ENCODE results near the gene CXorf58. TPM values are rescaled to one million over a fixed set of nuclear protein-coding genes. Genes with fewer than 3 reads are reported as not detected.

Gene CXorf58
- total and polyA plus RNA-seq, 2 experiments from 2014 or later = 0.56 TPM; not detected in 1

DNA sequence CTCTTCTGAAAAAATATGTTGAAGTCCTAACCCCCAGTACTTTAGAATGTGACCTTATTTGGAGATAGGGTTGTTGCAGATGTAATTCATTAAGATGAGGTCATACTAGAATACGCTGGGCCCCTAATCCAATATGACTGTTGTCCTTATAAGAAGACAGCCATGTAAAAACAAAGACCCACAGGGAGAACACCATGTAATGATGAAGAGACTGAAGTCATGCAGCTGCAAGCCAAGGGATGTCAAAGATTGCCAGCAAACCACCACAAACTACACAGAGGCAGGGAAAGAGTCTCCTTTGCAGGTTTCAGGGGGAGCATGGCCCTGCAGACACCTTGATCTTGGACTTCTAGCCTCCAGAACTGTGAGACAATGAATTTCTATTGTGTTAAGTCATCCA is 37.4 kb downstream of the CXorf58 start:
- Histone ChIP-seq H3K79me2 (replicated peaks; ENCODE audit: insufficient read depth) (no peaks in the 10 kb centered on the region), H3K36me3 (ENCODE audit: insufficient read depth) (no peaks in the 10 kb centered on the region), H3F3A (replicated peaks; ENCODE audit: low read depth) (no peaks in the 10 kb centered on the region), H3K4me3 (no peak overlapping the region), H2AFZ (no peak overlapping the region), H3K27me3 (ENCODE audit: insufficient read depth) (no peaks in the 10 kb centered on the region), H3K27ac (ENCODE audit: low read depth) (no peak overlapping the region), H3K4me2 (no peak overlapping the region), H4K20me1 (replicated peaks; ENCODE audit: insufficient read depth) (no peaks in the 10 kb centered on the region), H3K9me2 (ENCODE audit: insufficient read depth) (no peaks in the 10 kb centered on the region), H3K4me1 (ENCODE audit: insufficient read depth) (no peaks in the 10 kb centered on the region)
- DNase-seq (ENCODE audit: low spot score) = no peak
- Mint-ChIP-seq H3K4me3 (no peak overlapping the region), H3K27ac (peak overlapping the region; percentile 56; the same call in 1 of the 2 replicates), H3K36me3 (ENCODE audit: low read depth) (no peaks in the 10 kb centered on the region; the same call in 2 of the 3 replicates), H3K4me1 (peaks cover 15% of the 10 kb centered on the region; the same call in 2 of the 3 replicates), H3K27me3 (ENCODE audit: insufficient read depth, low read depth, poor library complexity) (no peaks in the 10 kb centered on the region), H3K9me3 (no peaks in the 10 kb centered on the region)
- no peak for ATAC-seq
- TF ChIP-seq, protein P1, sequence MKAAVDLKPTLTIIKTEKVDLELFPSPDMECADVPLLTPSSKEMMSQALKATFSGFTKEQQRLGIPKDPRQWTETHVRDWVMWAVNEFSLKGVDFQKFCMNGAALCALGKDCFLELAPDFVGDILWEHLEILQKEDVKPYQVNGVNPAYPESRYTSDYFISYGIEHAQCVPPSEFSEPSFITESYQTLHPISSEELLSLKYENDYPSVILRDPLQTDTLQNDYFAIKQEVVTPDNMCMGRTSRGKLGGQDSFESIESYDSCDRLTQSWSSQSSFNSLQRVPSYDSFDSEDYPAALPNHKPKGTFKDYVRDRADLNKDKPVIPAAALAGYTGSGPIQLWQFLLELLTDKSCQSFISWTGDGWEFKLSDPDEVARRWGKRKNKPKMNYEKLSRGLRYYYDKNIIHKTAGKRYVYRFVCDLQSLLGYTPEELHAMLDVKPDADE (IDR thresholded peaks at IDR 0.05) = no peak
- TF ChIP-seq POLR2AphosphoS5 (IDR thresholded peaks at IDR 0.05; ENCODE audit: low read depth) (no peak), EZH2 (IDR thresholded peaks at IDR 0.05; ENCODE audit: low read depth, unreplicated experiment) (no peak), NANOG (IDR thresholded peaks at IDR 0.05; ENCODE audit: borderline replicate concordance) (no peak), ZNF114 (CRISPR knock-in tag; IDR thresholded peaks at IDR 0.05) (no peak), STAT1 (IDR thresholded peaks at IDR 0.05; ENCODE audit: unreplicated experiment) (no peak), ZNF331 (CRISPR knock-in tag; IDR thresholded peaks at IDR 0.05; ENCODE audit: low read depth) (no peak), JUNB (IDR thresholded peaks at IDR 0.05; ENCODE audit: unreplicated experiment) (no peak), EZH2phosphoT487 (IDR thresholded peaks at IDR 0.05; ENCODE audit: unreplicated experiment) (no peak), CREB1 (CRISPR knock-in tag; IDR thresholded peaks at IDR 0.05; ENCODE audit: low read depth) (no peak)
- TF ChIP-seq, protein P2, sequence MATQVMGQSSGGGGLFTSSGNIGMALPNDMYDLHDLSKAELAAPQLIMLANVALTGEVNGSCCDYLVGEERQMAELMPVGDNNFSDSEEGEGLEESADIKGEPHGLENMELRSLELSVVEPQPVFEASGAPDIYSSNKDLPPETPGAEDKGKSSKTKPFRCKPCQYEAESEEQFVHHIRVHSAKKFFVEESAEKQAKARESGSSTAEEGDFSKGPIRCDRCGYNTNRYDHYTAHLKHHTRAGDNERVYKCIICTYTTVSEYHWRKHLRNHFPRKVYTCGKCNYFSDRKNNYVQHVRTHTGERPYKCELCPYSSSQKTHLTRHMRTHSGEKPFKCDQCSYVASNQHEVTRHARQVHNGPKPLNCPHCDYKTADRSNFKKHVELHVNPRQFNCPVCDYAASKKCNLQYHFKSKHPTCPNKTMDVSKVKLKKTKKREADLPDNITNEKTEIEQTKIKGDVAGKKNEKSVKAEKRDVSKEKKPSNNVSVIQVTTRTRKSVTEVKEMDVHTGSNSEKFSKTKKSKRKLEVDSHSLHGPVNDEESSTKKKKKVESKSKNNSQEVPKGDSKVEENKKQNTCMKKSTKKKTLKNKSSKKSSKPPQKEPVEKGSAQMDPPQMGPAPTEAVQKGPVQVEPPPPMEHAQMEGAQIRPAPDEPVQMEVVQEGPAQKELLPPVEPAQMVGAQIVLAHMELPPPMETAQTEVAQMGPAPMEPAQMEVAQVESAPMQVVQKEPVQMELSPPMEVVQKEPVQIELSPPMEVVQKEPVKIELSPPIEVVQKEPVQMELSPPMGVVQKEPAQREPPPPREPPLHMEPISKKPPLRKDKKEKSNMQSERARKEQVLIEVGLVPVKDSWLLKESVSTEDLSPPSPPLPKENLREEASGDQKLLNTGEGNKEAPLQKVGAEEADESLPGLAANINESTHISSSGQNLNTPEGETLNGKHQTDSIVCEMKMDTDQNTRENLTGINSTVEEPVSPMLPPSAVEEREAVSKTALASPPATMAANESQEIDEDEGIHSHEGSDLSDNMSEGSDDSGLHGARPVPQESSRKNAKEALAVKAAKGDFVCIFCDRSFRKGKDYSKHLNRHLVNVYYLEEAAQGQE (IDR thresholded peaks at IDR 0.05; ENCODE audit: unreplicated experiment) = no peak
- TF ChIP-seq, protein P3, sequence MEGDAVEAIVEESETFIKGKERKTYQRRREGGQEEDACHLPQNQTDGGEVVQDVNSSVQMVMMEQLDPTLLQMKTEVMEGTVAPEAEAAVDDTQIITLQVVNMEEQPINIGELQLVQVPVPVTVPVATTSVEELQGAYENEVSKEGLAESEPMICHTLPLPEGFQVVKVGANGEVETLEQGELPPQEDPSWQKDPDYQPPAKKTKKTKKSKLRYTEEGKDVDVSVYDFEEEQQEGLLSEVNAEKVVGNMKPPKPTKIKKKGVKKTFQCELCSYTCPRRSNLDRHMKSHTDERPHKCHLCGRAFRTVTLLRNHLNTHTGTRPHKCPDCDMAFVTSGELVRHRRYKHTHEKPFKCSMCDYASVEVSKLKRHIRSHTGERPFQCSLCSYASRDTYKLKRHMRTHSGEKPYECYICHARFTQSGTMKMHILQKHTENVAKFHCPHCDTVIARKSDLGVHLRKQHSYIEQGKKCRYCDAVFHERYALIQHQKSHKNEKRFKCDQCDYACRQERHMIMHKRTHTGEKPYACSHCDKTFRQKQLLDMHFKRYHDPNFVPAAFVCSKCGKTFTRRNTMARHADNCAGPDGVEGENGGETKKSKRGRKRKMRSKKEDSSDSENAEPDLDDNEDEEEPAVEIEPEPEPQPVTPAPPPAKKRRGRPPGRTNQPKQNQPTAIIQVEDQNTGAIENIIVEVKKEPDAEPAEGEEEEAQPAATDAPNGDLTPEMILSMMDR (conservative IDR thresholded peaks at IDR 0.05; ENCODE audit: low read depth in 2 of 2) = no peak
- TF ChIP-seq, protein P4, sequence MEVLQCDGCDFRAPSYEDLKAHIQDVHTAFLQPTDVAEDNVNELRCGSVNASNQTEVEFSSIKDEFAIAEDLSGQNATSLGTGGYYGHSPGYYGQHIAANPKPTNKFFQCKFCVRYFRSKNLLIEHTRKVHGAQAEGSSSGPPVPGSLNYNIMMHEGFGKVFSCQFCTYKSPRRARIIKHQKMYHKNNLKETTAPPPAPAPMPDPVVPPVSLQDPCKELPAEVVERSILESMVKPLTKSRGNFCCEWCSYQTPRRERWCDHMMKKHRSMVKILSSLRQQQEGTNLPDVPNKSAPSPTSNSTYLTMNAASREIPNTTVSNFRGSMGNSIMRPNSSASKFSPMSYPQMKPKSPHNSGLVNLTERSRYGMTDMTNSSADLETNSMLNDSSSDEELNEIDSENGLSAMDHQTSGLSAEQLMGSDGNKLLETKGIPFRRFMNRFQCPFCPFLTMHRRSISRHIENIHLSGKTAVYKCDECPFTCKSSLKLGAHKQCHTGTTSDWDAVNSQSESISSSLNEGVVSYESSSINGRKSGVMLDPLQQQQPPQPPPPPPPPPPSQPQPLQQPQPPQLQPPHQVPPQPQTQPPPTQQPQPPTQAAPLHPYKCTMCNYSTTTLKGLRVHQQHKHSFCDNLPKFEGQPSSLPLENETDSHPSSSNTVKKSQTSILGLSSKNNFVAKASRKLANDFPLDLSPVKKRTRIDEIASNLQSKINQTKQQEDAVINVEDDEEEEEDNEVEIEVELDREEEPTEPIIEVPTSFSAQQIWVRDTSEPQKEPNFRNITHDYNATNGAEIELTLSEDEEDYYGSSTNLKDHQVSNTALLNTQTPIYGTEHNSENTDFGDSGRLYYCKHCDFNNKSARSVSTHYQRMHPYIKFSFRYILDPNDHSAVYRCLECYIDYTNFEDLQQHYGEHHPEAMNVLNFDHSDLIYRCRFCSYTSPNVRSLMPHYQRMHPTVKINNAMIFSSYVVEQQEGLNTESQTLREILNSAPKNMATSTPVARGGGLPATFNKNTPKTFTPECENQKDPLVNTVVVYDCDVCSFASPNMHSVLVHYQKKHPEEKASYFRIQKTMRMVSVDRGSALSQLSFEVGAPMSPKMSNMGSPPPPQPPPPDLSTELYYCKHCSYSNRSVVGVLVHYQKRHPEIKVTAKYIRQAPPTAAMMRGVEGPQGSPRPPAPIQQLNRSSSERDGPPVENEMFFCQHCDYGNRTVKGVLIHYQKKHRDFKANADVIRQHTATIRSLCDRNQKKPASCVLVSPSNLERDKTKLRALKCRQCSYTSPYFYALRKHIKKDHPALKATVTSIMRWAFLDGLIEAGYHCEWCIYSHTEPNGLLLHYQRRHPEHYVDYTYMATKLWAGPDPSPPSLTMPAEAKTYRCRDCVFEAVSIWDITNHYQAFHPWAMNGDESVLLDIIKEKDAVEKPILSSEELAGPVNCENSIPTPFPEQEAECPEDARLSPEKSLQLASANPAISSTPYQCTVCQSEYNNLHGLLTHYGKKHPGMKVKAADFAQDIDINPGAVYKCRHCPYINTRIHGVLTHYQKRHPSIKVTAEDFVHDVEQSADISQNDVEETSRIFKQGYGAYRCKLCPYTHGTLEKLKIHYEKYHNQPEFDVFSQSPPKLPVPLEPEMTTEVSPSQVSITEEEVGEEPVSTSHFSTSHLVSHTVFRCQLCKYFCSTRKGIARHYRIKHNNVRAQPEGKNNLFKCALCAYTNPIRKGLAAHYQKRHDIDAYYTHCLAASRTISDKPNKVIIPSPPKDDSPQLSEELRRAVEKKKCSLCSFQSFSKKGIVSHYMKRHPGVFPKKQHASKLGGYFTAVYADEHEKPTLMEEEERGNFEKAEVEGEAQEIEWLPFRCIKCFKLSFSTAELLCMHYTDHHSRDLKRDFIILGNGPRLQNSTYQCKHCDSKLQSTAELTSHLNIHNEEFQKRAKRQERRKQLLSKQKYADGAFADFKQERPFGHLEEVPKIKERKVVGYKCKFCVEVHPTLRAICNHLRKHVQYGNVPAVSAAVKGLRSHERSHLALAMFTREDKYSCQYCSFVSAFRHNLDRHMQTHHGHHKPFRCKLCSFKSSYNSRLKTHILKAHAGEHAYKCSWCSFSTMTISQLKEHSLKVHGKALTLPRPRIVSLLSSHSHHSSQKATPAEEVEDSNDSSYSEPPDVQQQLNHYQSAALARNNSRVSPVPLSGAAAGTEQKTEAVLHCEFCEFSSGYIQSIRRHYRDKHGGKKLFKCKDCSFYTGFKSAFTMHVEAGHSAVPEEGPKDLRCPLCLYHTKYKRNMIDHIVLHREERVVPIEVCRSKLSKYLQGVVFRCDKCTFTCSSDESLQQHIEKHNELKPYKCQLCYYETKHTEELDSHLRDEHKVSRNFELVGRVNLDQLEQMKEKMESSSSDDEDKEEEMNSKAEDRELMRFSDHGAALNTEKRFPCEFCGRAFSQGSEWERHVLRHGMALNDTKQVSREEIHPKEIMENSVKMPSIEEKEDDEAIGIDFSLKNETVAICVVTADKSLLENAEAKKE (CRISPR knock-in tag; IDR thresholded peaks at IDR 0.05) = no peak
